IMR-90 (cell line): ENCODE data around the gene ARHGEF10L. TPM values are rescaled to one million over a fixed set of nuclear protein-coding genes. Genes with fewer than 3 reads are reported as not detected.

Source experiments
- ATAC-seq: fragments of 200-7000 bp; cut with Tn5 transposase; 2 replicates; pipeline ENCODE4 v1.9.1; 2020; ENCODE audit warnings: low read depth, mild to moderate bottlenecking, moderate library complexity
- BruUV-seq: library from RNA; stranded (reverse); fragments of 400-500 nt; replicated peaks from 2 replicates; lab custom pipeline; 2021; lab: Mats Ljungman, UMichigan
- CTCF ChIA-PET: fragments of 300-600 bp; formaldehyde crosslinking; extraction: SDS; loops from one replicate; lab custom pipeline; 2021; ENCODE audit warnings: antibody characterized with exemption; lab: Yijun Ruan, JAX
- POLR2A ChIA-PET: fragments of 300-600 bp; sonication (Branson Sonifier 250); formaldehyde crosslinking; loops from one replicate; lab custom pipeline; 2022; ENCODE audit warnings: antibody characterized with exemption; ENCODE audit not compliant: unreplicated experiment; lab: Charles Lee
- DNase-seq: peaks from one replicate; pipeline ENCODE4 v3.0.0; 2013
- H2AFZ ChIP-seq: replicated peaks from 2 replicates; pipeline ENCODE3; 2013; ENCODE audit warnings: low read length, mild to moderate bottlenecking; ENCODE audit not compliant: poor library complexity
- H2AK5ac ChIP-seq: 2 replicates; pipeline ENCODE4 v1.6.1; 2013; ENCODE audit warnings: low read depth, low read length, inconsistent platforms
- H2AK9ac ChIP-seq: replicated peaks from 2 replicates; pipeline ENCODE3; 2013; ENCODE audit warnings: mild to moderate bottlenecking, low read depth, low read length, moderate library complexity; ENCODE audit not compliant: poor library complexity
- H2BK120ac ChIP-seq: 2 replicates; pipeline ENCODE4 v1.6.1; 2013; ENCODE audit warnings: low read depth, low read length, inconsistent platforms
- H2BK15ac ChIP-seq: 3 replicates; pipeline ENCODE4 v1.6.1; 2013; ENCODE audit warnings: low read depth, low read length, inconsistent platforms
- H2BK20ac ChIP-seq: 2 replicates; pipeline ENCODE4 v1.6.1; 2013; ENCODE audit warnings: low read depth, mild to moderate bottlenecking, inconsistent platforms, low read length, moderate library complexity
- H2BK5ac ChIP-seq: 2 replicates; pipeline ENCODE4 v1.6.1; 2013; ENCODE audit warnings: mild to moderate bottlenecking, low read depth, low read length, inconsistent platforms; ENCODE audit not compliant: poor library complexity, severe bottlenecking
- H3K14ac ChIP-seq: replicated peaks from 2 replicates; pipeline ENCODE4 v1.6.1; 2013; ENCODE audit warnings: low read depth, low read length, inconsistent platforms
- H3K18ac ChIP-seq: 2 replicates; pipeline ENCODE4 v1.6.1; 2013; ENCODE audit warnings: low read depth, low read length, control low read depth
- H3K23ac ChIP-seq: 2 replicates; pipeline ENCODE4 v1.6.1; 2013; ENCODE audit warnings: low read depth, low read length, inconsistent platforms
- H3K27ac ChIP-seq: 2 replicates; pipeline ENCODE4 v1.5.1; 2013; ENCODE audit warnings: mild to moderate bottlenecking, control low read depth, low read length; ENCODE audit not compliant: insufficient read depth
- H3K27me3 ChIP-seq: 2 replicates; pipeline ENCODE4 v1.6.1; 2013; ENCODE audit warnings: low read length; ENCODE audit not compliant: control insufficient read depth, insufficient read depth
- H3K36me3 ChIP-seq: 2 replicates; pipeline ENCODE4 v1.6.1; 2013; ENCODE audit warnings: low read length, mixed read lengths; ENCODE audit not compliant: control insufficient read depth, insufficient read depth
- H3K4ac ChIP-seq: 2 replicates; pipeline ENCODE4 v1.6.1; 2013; ENCODE audit warnings: low read depth, low read length, inconsistent platforms
- H3K4me1 ChIP-seq: 2 replicates; pipeline ENCODE4 v1.6.1; 2013; ENCODE audit warnings: low read length, mixed read lengths; ENCODE audit not compliant: control insufficient read depth, insufficient read depth
- H3K4me2 ChIP-seq: 2 replicates; pipeline ENCODE4 v1.6.1; 2013; ENCODE audit warnings: low read depth, mild to moderate bottlenecking, control low read depth, low read length, moderate library complexity
- H3K4me3 ChIP-seq: 2 replicates; pipeline ENCODE4 v1.5.1; 2013; ENCODE audit warnings: low read depth, mild to moderate bottlenecking, control low read depth, low read length, moderate library complexity; ENCODE audit not compliant: insufficient read depth
- H3K56ac ChIP-seq: 2 replicates; pipeline ENCODE4 v1.6.1; 2013; ENCODE audit warnings: low read length, inconsistent platforms; ENCODE audit not compliant: insufficient read depth; ENCODE audit errors: extremely low read depth
- H3K79me1 ChIP-seq, 2 experiments: 2 replicates each; pipeline ENCODE4 v1.6.1; 2013; ENCODE audit warnings: low read length in 2 of 2, inconsistent platforms in 1 of 2, low read depth in 1 of 2
- H3K9ac ChIP-seq: 2 replicates; pipeline ENCODE4 v1.6.1; 2013; ENCODE audit warnings: low read depth, low read length, control low read depth
- H3K9me1 ChIP-seq: 2 replicates; pipeline ENCODE4 v1.6.1; 2013; ENCODE audit warnings: low read length, inconsistent platforms; ENCODE audit not compliant: insufficient read depth
- H3K9me3 ChIP-seq: 2 replicates; pipeline ENCODE4 v1.6.1; 2013; ENCODE audit warnings: low read length; ENCODE audit not compliant: control insufficient read depth, insufficient read depth
- H4K20me1 ChIP-seq: 2 replicates; pipeline ENCODE4 v1.6.1; 2013; ENCODE audit warnings: low read length, inconsistent platforms; ENCODE audit not compliant: insufficient read depth
- H4K5ac ChIP-seq: 2 replicates; pipeline ENCODE4 v1.6.1; 2013; ENCODE audit warnings: mild to moderate bottlenecking, low read depth, low read length, control low read depth
- H4K8ac ChIP-seq, 2 experiments: 2 replicates each; pipeline ENCODE4 v1.6.1; 2013; ENCODE audit warnings: low read depth in 2 of 2, low read length in 2 of 2, control low read depth in 1 of 2, inconsistent platforms in 1 of 2
- H4K91ac ChIP-seq: 2 replicates; pipeline ENCODE4 v1.6.1; 2013; ENCODE audit warnings: low read depth, low read length, inconsistent platforms; ENCODE audit not compliant: insufficient read depth
- BHLHE40 ChIP-seq: fragments of 150-350 bp; IDR thresholded peaks from 2 replicates; pipeline ENCODE4 v1.6.1; 2016; ENCODE audit warnings: mild to moderate bottlenecking, low read depth, low read length
- CEBPB ChIP-seq: IDR thresholded peaks from 2 replicates; pipeline ENCODE4 v1.6.1; 2012; ENCODE audit warnings: low read depth, low read length, improper control_type of control experiment
- CHD1 ChIP-seq: IDR thresholded peaks from 2 replicates; pipeline ENCODE4 v1.6.1; 2012; ENCODE audit warnings: low read depth, low read length, improper control_type of control experiment
- CTCF ChIP-seq: conservative IDR thresholded peaks from 2 replicates; pipeline ENCODE4 v1.5.1; 2012; ENCODE audit warnings: mild to moderate bottlenecking, low read depth, low read length, improper control_type of control experiment
- ELK1 ChIP-seq: fragments of 150-350 bp; IDR thresholded peaks from 2 replicates; pipeline ENCODE4 v1.6.1; 2016; ENCODE audit warnings: low read depth, mild to moderate bottlenecking, low read length, moderate library complexity, borderline replicate concordance
- FOS ChIP-seq: fragments of 150-350 bp; IDR thresholded peaks from 2 replicates; pipeline ENCODE4 v1.6.1; 2016; ENCODE audit warnings: low read depth, low read length
- MAFK ChIP-seq: IDR thresholded peaks from 2 replicates; pipeline ENCODE4 v1.6.1; 2012; ENCODE audit warnings: low read depth, low read length, improper control_type of control experiment
- MAZ ChIP-seq: IDR thresholded peaks from 2 replicates; pipeline ENCODE4 v1.6.1; 2012; ENCODE audit warnings: low read depth, mild to moderate bottlenecking, low read length, improper control_type of control experiment, moderate library complexity, borderline replicate concordance
- MXI1 ChIP-seq: IDR thresholded peaks from 2 replicates; pipeline ENCODE4 v1.6.1; 2012; ENCODE audit warnings: low read depth, mild to moderate bottlenecking, low read length, moderate library complexity, borderline replicate concordance
- NFE2L2 ChIP-seq: fragments of 150-350 bp; IDR thresholded peaks from 2 replicates; pipeline ENCODE4 v1.6.1; 2016; ENCODE audit warnings: low read depth, mild to moderate bottlenecking, low read length
- POLR2A ChIP-seq: IDR thresholded peaks from 2 replicates; pipeline ENCODE4 v1.6.1; 2012; ENCODE audit warnings: mild to moderate bottlenecking, low read depth, low read length
- RAD21 ChIP-seq: IDR thresholded peaks from 2 replicates; pipeline ENCODE4 v1.6.1; 2012; ENCODE audit warnings: low read length, improper control_type of control experiment
- RCOR1 ChIP-seq: IDR thresholded peaks from 2 replicates; pipeline ENCODE4 v1.6.1; 2012; ENCODE audit warnings: mild to moderate bottlenecking, low read length, improper control_type of control experiment; ENCODE audit not compliant: insufficient replicate concordance
- RFX5 ChIP-seq: IDR thresholded peaks from 2 replicates; pipeline ENCODE4 v1.8.0; 2012; ENCODE audit warnings: low read depth, mild to moderate bottlenecking, low read length, moderate library complexity
- SMC3 ChIP-seq: fragments of 150-350 bp; IDR thresholded peaks from 2 replicates; pipeline ENCODE4 v1.6.1; 2016; ENCODE audit warnings: low read depth, mild to moderate bottlenecking, antibody characterized with exemption, low read length, moderate library complexity
- USF2 ChIP-seq: fragments of 150-350 bp; IDR thresholded peaks from 2 replicates; pipeline ENCODE4 v1.6.1; 2017; ENCODE audit warnings: mild to moderate bottlenecking, antibody characterized with exemption, low read length, low read depth
- WGBS, 2 experiments: methylation state at CpG; one replicate each; pipeline versions ENCODE4 v1.1.5 to v1.1.7; 2013; ENCODE audit warnings: missing lambda C conversion rate in 2 of 2; ENCODE audit not compliant: insufficient read length in 1 of 2; ENCODE audit errors: extremely low coverage in 2 of 2; 5-methylcytosine and 5-hydroxymethylcytosine counted together
- dilution Hi-C: fragments of 300-500 bp; cut with HindIII; formaldehyde crosslinking; loops from one replicate; pipeline ENCODE4 v1.14.3; 2018; ENCODE audit warnings: low sequenced_read_pairs; ENCODE audit not compliant: unreplicated experiment
- in situ Hi-C: fragments of 300-500 bp; cut with MboI; formaldehyde crosslinking; loops from 3 replicates; pipeline ENCODE4 v1.14.3; 2019; ENCODE audit warnings: low sequenced_read_pairs, inconsistent platforms, mixed read lengths
- intact Hi-C: fragments of 100-400 bp; cut with micrococcal nuclease; formaldehyde crosslinking; loops from 2 replicates; pipeline ENCODE4 v1.10.0; 2022
- polyA plus RNA-seq, 3 experiments: library from polyadenylated mRNA; depleted of rRNA; stranded (reverse); fragments of >200 nt; gene quantifications; 2 replicates each; pipeline ENCODE4 v1.2.3, GENCODE V29; 2012; ENCODE audit warnings: low replicate concordance in 1 of 3
- total RNA-seq: library from RNA; depleted of rRNA; stranded (reverse); fragments of >200 nt; gene quantifications from 2 replicates; pipeline ENCODE4 v1.2.3, GENCODE V29; 2012

ARHGEF10L gene
- total and polyA plus RNA-seq, 2 of the 4 experiments (the other 2 are of a cell fraction), result 4.8 to 12.4 TPM

GRCh38 chr1:17615157-17615556 lies 75.7 kb downstream of the ARHGEF10L start:
- Histone ChIP-seq H3K14ac (no peak overlapping the region), H3K4me1 (peaks cover 14% of the 10 kb centered on the region), H4K5ac (no peak overlapping the region), H3K18ac (no peak overlapping the region), H3K27ac (no peak overlapping the region), H3K4me2 (no peak overlapping the region), H2AFZ (no peak overlapping the region), H3K9me3 (no peaks in the 10 kb centered on the region), H3K23ac (no peak overlapping the region), H2BK5ac (no peak overlapping the region), H3K56ac (no peak overlapping the region), H2BK20ac (no peak overlapping the region), H2AK9ac (no peak overlapping the region), H3K9me1 (no peaks in the 10 kb centered on the region; the same call in 1 of the 2 replicates), H3K27me3 (no peaks in the 10 kb centered on the region), H3K9ac (no peak overlapping the region), H2BK15ac (no peak overlapping the region), H3K4me3 (no peak overlapping the region), H3K36me3 (peaks cover 8% of the 10 kb centered on the region), H2BK120ac (no peak overlapping the region), H4K20me1 (no peaks in the 10 kb centered on the region), H4K91ac (no peak overlapping the region), H3K79me1 (no peaks in the 10 kb centered on the region), H4K8ac (no peak overlapping the region), H3K4ac (no peak overlapping the region), H2AK5ac (no peak overlapping the region)
- DNase-seq, result no peak
- TF ChIP-seq SMC3, result no peak
- no peak for TF ChIP-seq USF2
- no peak for TF ChIP-seq MAFK
- no peak for TF ChIP-seq RCOR1
- TF ChIP-seq NFE2L2, result no peak
- no peak for TF ChIP-seq BHLHE40
- no peak for TF ChIP-seq RAD21
- TF ChIP-seq ELK1, result no peak
- no peak for TF ChIP-seq MAZ
- TF ChIP-seq CEBPB, result no peak
- TF ChIP-seq FOS, result no peak
- no peak for TF ChIP-seq CHD1
- TF ChIP-seq RFX5, result no peak
- no peak for TF ChIP-seq MXI1
- TF ChIP-seq POLR2A, result no peak
- no peak for TF ChIP-seq CTCF
- in situ Hi-C loops (no loop called here), intact Hi-C loops (no loop called here), dilution Hi-C loops (no loop called here)
- ATAC-seq, result no peak
- POLR2A ChIA-PET, result no interaction called here
- BruUV-seq, result no TSS peak
- 100% methylated on average over 2 of the region's 11 CpGs; no CpG with 5 or more reads in 1 of the 2 experiments for WGBS, 2 experiments
- CTCF ChIA-PET, result no interaction called here
